Measurements from ENCODE around the gene ZNF396.

The ZNF396 gene

DNA sequence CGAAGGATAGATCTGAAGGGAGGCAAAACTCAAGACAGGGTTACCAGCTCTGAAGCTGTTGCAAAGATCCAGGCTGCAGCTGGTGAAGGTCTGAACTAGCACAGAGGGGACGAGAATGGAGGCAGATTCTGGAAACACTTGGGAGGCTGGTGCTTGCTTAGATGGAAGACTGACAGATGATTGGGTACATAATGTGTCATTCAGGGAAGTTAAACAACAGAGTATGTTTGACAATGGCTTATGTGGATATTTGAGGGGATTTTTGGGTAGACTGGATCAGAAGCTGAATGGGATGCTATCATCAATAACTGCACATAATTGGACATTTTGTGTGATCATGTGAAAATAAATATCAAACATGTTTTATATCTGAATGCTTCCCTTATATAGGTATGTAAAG lies 2.3 kb upstream of the ZNF396 start:
- DNase-seq: no peak

DNA sequence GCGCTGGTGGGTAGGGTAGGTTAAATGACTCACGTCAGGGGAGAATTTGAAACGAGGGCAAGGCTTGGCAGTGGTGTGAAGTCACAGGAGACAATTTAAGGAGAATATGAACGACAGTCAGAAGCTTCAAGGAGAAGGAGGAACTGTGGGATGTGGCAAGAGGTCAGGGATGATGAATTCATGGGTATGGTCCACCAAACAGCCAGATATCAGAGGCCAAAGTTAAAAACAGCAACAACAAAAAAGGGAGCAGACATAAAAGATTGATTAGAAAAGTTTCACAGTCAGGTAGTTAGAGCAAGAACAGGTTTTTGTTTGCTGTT lies 1.4 kb upstream of the ZNF396 start:
- no peak for DNase-seq

DNA sequence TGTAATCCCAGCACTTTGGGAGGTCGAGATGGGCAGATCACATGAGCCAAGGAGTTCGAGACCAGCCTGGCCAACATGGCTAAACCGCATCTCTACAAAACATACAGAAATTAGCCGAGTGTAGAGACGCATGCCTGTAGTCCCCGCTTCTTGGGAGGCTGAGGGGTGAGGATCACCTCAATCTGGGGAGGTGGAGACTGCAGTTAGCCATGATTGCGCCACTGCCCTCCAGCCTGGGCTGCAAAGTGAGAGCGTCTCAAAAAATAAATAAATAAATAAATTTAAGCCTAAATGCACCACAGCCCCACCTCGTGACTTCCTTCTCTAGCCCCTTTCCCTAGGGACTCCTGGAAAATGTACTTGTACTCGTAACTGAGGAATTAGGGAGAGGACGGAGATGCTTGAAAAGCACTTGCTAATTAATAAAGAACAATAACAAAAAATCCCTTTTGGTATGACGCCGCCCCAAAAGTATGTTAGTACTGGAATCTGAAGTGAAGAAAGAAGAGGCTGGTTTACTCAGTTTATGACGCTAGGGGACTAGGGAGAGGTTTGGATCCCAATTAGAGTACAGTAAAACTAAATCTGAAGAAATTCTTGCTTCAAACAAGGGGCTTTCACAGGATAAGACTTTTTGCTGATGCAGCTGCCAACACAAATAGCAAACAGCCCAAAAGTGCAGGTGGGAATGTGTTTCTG lies 887 bp upstream of the ZNF396 start:
- no peak for DNase-seq

DNA sequence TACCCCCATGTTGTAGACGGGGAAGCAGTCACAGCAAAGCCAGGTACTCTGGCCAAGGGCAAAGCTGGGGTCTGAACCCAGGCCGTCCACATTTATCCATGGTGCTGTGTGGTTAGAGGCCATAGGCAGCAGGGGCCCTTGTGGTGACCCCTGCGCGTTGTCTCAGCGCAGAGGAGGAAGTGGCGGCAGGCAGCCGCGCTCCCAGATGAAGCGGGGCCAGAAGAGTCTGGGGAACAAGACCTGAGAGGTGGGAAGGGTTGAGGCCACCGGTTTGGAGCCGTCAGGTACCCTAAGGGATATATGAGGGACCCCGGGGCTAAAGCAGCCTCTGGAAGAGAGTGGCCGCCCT lies 770 bp downstream of the ZNF396 start:
- no peak for DNase-seq

DNA sequence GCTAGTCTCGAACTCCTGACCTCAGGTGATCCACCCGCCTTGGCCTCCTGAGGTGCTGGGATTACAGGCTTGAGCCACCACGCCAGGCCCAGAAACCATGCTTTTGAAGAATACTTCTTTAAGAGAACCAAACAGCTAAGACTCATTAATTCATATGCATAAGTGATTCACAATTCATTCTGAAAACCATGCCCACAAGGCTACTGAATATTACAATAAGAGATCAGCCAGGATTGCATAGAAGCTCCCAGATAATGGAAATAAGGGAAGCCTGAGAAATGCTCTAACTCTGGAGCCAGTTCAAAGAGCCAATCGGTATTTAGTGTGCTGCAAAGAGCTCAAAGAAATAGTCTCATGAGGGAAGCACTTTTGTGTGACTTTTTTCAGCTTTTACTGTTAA lies 2.4 kb downstream of the ZNF396 start:
- DNase-seq: no peak

DNA sequence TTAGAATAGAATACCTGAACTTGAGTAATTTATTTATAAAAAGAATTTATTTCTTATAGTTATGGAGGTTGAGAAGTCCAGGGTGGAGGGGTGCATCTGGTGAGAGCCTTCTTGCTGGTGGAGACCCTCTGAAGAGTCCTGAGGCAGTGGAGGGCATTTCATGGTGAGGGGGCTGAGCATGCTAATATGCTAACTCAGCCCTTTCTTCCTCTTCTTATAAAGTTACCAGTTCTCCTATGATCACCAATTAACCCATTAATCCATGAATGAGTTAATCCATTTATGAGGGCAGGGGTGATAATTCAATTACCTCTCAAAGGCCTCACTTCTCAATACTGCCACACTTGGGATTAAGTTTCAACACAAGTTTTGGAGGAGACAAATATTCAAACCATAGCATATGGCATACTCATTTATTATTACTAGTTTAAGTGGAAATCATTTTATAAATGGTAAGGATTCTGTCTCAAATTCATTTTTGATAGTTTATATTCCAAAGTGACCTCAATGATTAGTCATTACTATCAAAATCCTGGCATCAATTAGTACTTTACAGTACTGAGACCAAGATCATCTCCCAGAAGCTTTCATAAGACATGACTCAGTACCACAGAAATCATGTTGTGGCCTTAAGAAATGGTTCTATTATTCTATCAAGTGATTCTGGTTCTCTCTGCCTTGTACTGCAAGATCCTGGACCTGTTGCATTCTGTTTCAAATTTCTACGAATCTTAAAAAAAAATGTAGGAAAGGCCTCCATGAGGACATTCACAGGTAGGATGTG lies 5.5 kb downstream of the ZNF396 start:
- DNase-seq: no peak

DNA sequence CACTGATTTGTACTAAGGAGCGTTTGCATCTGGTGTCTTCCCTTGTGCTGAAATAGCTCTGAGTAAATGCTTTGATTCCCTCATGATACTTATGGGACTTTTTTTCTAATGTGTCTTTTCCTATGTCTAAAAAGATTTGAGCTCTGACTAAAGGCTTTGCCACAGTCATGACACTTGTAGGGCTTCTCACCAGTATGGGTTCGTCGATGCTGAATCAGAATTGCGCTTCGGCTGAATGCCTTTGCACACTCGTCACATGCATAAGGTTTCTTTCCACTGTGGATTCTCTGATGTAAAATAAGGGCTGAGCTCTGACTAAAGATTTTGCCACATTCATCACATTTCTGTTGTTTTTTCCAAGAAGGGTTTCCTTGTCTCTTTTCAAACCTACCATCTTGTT lies 8.0 kb downstream of the ZNF396 start:
- DNase-seq: no peak

DNA sequence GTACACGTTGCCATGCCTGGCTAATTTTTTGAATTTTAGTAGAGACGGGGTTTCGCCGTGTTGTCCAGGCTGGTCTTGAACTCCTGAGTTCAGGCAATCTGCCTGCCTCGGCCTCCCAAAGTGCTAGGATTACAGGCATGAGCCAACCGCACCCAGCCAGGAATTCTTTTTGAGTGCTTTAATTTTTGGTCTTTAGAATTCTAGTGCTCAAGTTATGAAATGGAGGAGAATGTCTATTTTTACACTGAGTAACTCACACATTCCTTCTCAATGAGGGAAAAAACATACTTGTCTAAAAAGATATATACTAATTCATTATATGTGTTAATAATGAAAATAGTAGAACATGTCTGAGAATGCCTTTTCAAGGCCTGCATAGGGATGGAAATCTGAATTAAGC lies 8.5 kb downstream of the ZNF396 start:
- no peak for DNase-seq

DNA sequence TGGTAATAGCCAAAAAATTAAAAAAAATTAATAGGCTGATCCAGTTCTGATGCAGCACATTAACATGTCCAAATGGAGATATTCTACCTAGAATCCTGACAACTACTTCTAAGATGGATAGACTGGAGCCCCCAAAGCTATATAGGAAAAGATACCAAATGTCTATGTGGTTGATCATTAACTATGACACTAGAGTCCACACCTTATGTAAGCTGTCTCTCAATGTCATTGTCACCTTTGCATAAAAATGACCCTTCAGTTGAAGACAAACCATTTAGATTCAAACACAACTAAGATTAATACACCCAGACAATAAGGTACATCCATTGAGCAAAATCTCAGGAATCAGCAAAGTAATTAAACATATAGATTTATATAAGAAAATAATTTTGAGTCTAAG lies 14.6 kb downstream of the ZNF396 start:
- DNase-seq: no peak

DNA sequence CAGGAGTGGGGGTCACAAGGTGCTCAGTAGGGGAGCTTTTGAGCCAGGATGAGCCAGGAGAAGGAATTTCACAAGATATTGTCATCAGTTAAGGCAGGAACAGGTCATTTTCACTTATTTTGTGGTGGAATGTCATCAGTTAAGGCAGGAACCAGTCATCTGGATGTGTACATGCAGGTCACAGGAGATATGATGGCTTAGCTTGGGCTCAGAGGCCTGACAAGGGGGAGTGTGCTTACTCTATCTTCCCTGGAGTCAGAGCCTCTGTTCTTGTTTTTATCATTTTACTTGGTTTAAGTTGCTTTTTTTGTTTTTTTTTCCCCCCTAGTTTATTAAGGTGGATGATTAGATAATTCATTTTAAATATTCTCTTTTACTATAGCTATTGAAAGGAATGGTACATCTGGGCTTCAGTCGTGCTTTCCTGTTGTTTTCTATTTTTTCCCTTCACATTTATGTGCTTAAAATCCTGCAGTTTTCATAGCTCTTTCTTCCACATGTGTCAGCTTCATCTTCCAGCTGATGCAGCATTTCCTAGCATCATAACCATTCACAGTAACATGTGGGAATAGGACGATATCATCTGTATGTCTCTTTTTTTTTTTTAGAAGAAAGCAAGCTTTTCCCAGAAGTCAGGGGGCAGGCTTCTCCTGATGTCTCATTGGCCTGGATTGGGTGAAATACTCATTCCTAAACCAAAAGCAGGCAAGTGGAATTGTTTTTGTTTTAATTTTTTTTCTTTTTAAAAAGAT lies 15.4 kb downstream of the ZNF396 start:
- no peak for DNase-seq

DNA sequence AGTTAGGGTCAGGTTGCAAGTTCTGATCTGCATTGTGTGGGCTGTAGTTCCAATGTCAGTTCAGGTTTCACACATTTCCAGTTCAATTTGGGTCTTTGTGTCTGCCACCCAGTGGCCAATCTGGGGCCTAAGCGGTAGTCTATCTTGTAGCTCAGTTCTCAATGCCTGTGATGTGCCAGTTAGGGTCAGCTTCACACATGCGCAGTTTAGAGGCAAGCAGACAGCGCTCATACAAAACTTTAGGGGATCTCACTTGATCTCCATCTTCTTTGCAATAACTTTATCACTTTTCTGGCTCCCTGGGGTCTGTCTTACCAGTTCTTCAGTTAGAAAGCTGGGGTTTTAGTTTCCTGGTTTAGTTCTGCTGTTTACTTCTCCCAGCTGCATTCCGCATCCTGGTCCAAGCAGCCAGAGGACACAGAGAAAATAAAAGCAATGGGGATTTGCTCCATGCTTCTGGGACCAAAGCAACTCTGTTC lies 22.0 kb downstream of the ZNF396 start:
- DNase-seq: peak; percentile 34

GRCh38 chr18:35352778-35353177 lies 24.4 kb downstream of the ZNF396 start:
- DNase-seq: no peak

- DNase-seq: no peak
Observed at GRCh38 chr18:35352283-35352682, 24.9 kb downstream of the ZNF396 start.

GRCh38 chr18:35348001-35348400 lies 29.1 kb downstream of the ZNF396 start:
- no peak for DNase-seq

- DNase-seq: no peak
Observed at GRCh38 chr18:35345950-35346349, 31.2 kb downstream of the ZNF396 start.

- DNase-seq: no peak
Observed at GRCh38 chr18:35345460-35345921, 31.6 kb downstream of the ZNF396 start.

DNA sequence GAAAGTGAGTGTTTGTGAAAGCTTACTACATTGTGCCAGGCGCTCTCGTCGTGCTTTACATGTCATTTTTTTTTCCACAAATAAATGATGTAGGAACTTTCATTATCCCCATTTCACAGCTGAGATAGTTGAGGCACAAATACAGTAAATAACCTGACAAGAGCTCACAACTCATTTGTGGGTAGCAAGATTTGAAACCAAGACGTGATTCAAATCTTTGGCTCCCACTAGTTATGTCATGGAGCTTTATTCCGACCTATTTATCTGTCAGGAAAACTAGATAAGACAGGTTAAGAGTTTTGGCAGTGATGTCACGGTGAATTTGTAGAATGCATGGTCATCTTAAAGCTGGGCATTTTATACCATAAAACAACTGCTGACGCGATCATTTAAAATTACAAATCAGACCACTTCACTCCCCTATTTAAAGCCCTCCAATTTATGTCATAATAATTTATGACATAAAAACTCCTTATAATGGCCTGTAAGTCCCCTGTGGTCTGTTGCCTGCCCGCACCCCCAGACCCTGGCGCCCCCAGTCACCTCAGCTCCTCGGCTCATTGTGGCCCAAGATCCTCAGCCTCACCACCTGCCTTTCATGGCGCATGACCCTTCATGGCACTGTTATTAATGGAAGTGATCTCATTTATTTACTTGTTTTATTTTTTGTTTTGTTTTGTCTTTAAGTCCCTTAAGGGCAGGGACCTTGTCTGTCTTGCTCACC lies 32.2 kb downstream of the ZNF396 start:
- DNase-seq: no peak

DNA sequence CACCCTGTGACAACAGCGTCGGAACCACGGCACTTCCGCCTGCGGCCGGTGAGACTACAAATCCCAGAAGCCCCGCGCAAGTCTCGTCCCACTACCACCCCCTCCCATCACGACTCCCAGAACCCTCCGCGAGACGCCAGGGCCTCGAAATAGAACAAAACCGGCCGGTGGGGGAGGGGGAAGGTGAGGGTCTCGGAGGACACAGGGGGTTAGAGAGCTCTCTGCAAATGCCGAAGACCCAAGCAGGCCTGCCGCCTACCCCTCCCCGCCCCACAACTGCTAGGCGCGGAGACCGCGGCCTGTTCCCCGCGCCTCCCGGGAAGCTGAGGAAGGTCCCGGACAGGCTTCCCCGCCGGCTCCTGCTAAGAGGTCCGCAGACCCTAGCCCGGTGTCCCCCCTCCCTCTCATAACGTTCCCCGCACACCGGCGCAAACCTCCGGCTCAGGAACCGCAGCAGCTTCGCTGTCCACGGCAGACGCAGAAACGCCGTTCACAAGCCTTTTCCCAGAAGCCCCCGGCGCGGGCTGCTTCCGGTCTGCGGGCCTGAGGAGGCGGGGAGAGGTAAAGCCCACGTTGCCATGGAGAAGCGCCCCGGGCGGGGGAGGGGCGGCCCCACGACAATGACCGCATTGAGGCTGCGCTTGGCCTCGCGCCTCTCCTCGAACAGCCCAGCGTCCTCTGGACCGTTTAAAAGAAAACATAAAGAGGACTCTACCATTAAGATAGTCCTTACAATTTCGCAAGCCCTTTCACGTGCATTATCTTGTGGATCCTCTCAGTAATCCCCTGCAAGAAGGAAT lies 33.0 kb downstream of the ZNF396 start, which contains the start of gene ZNF24:
Gene ZNF24, minus strand, starts transcription at position 485 of the 800 bp plus-strand sequence. CDS start 3,770 bp downstream, outside the sequence.
- peak; percentile 89 for DNase-seq

DNA sequence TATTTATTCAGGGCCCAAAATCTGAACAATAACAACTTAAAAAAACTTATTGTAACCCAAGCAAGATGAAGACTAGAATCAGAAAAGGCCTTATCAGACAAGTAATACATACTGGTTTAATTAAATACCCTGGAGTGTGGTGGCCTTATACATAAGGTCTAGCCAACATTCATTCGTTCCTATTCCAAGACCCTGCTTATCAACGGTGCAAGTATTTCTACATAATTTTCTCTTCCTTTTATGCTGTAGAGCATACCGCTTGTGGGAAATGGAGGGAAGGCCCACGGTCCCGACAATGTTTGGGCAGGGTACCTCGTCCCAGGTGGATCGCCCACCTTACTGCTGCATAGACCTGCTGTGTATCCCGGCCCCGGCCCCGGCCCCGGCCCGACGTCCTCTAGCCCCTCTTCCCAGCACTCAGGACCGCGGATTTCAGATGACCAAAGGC lies 33.6 kb downstream of the ZNF396 start:
- DNase-seq: no peak

DNA sequence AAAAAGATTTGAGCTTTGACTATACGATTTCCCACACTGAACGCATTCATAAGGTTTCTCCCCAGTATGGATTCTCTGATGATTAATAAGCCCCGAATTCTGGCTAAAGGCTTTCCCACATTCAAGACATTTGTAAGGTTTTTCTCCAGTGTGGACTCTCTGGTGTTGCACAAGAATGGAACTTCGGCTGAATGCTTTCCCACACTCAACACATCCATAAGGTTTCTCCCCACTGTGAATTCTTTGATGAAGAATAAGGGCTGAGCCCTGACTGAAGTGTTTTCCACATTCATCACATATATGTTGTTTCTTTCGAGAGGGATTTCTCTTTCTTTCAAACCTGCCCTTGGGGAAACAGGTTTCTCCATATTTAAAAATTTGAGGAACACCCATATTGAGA lies 39.9 kb downstream of the ZNF396 start:
- no peak for DNase-seq

DNA sequence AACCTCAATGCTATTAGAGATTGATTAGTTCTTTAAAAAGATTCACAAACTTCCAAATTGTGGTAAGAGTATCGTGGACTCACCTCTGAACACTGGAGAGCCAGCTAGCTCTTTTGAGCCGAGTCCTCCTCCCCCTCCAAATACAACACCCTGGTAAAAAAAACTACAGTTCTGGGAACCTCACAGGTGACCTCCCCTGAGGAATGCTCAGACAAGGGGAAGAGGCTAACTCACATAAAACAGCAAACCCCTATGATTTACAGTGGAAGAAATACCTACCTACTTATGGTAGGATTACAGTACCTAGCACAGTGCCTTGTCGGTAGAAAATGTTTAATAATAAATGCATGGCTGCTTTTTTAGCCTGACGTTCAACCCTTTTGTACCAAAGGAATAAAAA lies 41.3 kb downstream of the ZNF396 start:
- DNase-seq: no peak

DNA sequence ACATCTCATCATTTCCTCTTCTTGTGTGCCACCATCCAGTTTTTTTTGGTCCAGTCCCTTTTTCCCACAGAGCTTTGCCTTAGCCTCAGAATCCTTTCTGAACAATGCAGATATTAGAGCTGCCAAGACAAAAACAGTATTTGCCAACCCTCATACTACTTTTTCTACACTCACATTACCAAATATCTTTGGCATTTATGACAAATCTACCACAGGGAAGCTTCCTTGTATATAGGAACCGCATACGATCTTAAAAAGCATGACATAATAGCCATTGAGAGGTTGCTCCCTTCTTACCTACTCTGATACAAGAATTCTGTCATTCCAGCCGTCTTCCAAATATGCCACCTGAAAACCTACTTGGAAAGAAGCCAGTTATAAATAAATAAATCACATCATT lies 42.3 kb downstream of the ZNF396 start:
- DNase-seq: no peak

All from T-helper 9 cell (primary cell).